Astrocyte of the spinal cord (primary cell): ENCODE results near the gene EEIG1.
"Not testable (repeated sequence)": the region's sequence is repeated elsewhere in the genome, so short reads cannot be mapped to it uniquely, and the experiment has no call there.

Source experiments
- DNase-seq: peaks from one replicate; pipeline ENCODE4 v3.0.0; 2011; ENCODE audit warnings: low read depth, low spot score
- H3K4me3 ChIP-seq: 2 replicates; pipeline ENCODE4 v1.5.1; 2011; ENCODE audit warnings: low read depth, mild to moderate bottlenecking, low read length, moderate library complexity
- CTCF ChIP-seq: IDR thresholded peaks from 2 replicates; pipeline ENCODE4 v1.5.1; 2012; ENCODE audit warnings: low read depth, mild to moderate bottlenecking, low read length, inconsistent platforms
- in situ Hi-C: cut with HindIII; loops from 2 replicates; pipeline ENCODE4 v1.10.0; 2017; ENCODE audit warnings: low sequenced_read_pairs

The EEIG1 gene

GRCh38 chr9:127980706-127981558 lies at the start of gene EEIG1:
Gene EEIG1 (minus strand): TSS chr9:127980989. CDS start chr9:127980137, 852 bp downstream.
- in situ Hi-C loops = no loop called here
- H3K4me3 ChIP-seq = peak within 1 kb of the TSS; percentile 64
- TF ChIP-seq CTCF = no peak
- DNase-seq = peak; percentile 91

- no peak for DNase-seq
- no peak overlapping the region for H3K4me3 ChIP-seq
- in situ Hi-C loops = no loop called here
- TF ChIP-seq CTCF = no peak
Measured at GRCh38 chr9:128027705-128028104, 46.9 kb upstream of the EEIG1 start.

GRCh38 chr9:128026773-128027541 lies 46.2 kb upstream of the EEIG1 start:
- in situ Hi-C loops = no loop called here
- no peak for TF ChIP-seq CTCF
- H3K4me3 ChIP-seq = no peak overlapping the region
- no peak for DNase-seq

DNA sequence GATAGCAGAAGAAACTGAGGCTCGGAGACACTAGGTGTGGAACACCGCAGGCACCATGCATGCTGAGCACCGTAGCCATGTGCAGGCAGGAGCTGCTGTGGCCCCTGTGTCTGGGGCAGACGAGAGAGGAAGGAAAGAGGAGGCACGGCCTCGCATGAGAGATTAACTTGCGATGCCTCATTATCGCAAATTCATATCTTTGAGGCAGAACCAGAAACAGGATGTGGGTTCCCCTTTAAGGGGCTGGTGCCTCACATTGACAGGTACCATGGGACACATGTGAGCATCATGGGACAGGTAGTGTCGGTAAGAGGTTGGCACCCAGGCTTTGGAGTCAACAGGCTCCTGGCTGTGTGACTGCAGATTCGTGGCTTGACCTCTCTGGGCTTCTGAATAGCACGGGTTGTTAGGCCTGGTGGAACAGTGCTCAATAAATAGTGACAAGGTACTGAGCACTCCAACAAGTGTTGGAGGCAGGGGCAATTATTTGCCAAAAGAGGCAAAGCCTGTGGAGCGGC lies 45.5 kb upstream of the EEIG1 start:
- DNase-seq = no peak
- no peak for TF ChIP-seq CTCF
- in situ Hi-C loops = no loop called here
- H3K4me3 ChIP-seq = no peak overlapping the region

GRCh38 chr9:128025736-128026135 lies 44.9 kb upstream of the EEIG1 start:
- H3K4me3 ChIP-seq = no peak overlapping the region
- no peak for TF ChIP-seq CTCF
- no peak for DNase-seq
- in situ Hi-C loops = no loop called here

GRCh38 chr9:128024761-128025308 lies 44.0 kb upstream of the EEIG1 start:
- in situ Hi-C loops = no loop called here
- H3K4me3 ChIP-seq = no peak overlapping the region

DNA sequence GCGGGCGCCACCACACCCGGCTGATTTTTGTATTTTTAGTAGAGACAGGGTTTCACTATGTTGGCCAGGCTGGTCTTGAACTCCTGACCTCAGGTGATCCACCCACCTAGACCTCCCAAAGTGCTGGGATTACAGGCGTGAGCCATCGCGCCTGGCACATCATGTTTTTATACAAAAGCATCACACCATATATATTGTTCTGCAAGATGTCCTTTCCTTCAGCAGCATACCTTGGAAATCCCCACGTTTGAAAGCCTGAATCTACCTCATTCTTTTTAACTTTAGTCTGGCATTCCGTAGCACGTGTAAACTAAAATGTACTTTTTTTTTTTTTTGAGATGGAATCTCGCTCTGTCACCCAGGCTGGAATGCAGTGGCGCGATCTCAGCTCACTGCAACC lies 42.9 kb upstream of the EEIG1 start:
- in situ Hi-C loops = not testable (repeated sequence)

More at GRCh38 chr9:128024761-128025308, 44.0 kb upstream of the EEIG1 start:
- DNase-seq = no peak
- no peak for TF ChIP-seq CTCF

More for the DNA sequence above, 42.9 kb upstream of the EEIG1 start:
- H3K4me3 ChIP-seq, DNase-seq: not testable (repeated sequence)
